ENCODE data around the gene DPP6. TPM values are rescaled to one million over a fixed set of nuclear protein-coding genes. Genes with fewer than 3 reads are reported as not detected.

The DPP6 gene
- total RNA-seq, 1 donor from 2014 or later = not detected

DNA sequence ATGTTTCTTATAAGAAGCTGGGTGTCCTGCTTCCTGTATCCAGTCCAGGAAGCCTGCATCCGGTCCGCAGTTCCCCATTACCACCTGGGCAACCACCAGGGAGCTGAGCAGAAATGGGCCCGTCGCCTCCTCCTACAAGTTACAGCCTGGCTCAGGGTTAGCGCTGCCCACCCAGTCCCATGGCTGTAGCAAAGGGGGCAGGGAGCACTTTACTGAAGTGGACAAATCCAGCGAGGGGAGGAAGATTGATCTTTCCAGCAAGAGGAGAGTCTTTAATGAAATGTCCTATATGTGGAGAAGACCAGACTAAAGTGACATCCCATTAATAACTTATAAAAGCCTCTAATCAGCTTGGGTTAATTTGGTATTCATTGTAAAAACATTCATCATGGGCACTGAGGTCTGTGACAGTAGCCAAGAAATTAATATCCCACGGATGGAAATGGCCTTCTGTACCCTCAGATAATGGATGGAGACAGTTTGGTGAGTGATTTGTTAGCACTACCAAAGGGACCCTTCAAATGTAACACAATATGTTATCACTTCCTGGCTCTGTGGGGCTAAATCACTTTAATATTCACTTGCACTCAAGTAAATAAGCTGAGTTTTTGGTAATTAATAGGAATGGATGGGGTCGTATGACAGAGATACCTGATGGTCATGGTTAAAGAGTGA is 627.3 kb downstream of the DPP6 start:
- Mint-ChIP-seq H3K9me3 (no peaks in the 10 kb centered on the region), H3K27me3 (no peaks in the 10 kb centered on the region), H3K4me1 (no peaks in the 10 kb centered on the region), H3K27ac (no peak overlapping the region), H3K36me3 (ENCODE audit: low read depth) (no peaks in the 10 kb centered on the region), H3K4me3 (no peak overlapping the region)
- intact Hi-C loops (cut with micrococcal nuclease) = no loop called here
- TF ChIP-seq, protein P1, sequence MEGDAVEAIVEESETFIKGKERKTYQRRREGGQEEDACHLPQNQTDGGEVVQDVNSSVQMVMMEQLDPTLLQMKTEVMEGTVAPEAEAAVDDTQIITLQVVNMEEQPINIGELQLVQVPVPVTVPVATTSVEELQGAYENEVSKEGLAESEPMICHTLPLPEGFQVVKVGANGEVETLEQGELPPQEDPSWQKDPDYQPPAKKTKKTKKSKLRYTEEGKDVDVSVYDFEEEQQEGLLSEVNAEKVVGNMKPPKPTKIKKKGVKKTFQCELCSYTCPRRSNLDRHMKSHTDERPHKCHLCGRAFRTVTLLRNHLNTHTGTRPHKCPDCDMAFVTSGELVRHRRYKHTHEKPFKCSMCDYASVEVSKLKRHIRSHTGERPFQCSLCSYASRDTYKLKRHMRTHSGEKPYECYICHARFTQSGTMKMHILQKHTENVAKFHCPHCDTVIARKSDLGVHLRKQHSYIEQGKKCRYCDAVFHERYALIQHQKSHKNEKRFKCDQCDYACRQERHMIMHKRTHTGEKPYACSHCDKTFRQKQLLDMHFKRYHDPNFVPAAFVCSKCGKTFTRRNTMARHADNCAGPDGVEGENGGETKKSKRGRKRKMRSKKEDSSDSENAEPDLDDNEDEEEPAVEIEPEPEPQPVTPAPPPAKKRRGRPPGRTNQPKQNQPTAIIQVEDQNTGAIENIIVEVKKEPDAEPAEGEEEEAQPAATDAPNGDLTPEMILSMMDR (IDR thresholded peaks at IDR 0.05) = no peak
- CTCF ChIA-PET = no interaction called here
- DNase-seq = no peak
- ATAC-seq (ENCODE audit: low read depth) = no peak
- POLR2A ChIA-PET = no interaction called here

DNA sequence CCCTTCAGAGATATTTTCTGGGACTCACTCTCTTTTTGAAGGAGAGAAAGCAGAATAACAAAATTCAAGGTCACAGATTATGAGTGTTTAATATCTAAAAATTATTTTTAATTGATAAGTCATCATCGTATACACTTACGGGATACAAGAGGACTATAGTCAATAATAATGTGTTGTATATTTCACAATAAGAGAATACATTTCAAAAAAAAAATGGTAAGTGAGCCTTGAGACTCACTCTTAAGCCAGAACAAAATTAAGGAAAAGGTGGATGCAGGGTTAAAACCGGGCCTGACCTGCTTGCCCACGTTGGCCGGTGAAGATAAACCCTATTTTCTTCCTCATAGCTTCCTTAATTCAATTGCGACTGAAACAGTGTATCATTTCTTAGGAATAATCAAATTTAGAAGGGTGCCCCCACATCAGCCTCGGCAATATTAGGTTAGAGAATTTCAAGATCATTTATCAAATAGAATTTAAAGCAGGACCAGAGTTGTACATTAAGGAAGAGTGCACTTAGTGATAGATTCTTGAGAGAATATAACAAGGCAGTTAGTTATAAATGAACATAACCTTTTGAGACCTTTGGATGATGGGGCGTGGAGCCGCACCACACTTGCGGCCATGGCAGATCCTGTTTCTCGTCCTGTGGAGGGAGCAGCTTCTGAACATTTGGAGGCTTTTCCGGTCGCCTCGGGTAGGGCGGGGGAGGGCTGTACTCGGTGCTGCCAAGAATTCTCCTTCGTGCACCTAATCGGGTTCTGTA is 628.9 kb downstream of the DPP6 start:
- POLR2A ChIA-PET = no interaction called here

DNA sequence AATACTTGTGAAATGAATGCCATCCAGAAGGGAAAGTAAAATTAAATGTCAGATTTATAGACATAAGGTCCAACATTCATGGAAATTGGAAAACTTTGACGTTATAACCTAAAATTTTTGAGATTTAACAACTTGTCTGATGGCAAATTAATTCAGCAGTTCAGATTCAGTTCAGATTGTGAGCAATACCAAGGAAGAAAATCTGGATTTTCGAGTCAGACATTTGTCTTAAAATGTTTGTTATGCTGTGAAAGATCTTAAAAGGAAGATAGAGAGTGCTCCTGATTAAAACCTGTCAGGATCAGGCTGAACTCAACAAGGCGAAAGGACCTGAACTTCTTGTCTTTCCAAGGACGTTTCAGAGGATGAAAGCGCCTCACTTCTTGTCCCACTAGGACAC is 629.8 kb downstream of the DPP6 start:
- H3K4me3 Mint-ChIP-seq = no peak overlapping the region
- no peaks in the 10 kb centered on the region for H3K9me3 Mint-ChIP-seq
- DNase-seq = no peak
- H3K36me3 Mint-ChIP-seq (ENCODE audit: low read depth) = no peaks in the 10 kb centered on the region
- intact Hi-C loops (cut with micrococcal nuclease) = no loop called here
- ATAC-seq (ENCODE audit: low read depth) = no peak
- TF ChIP-seq, protein P1 (IDR thresholded peaks at IDR 0.05) = no peak
- no peaks in the 10 kb centered on the region for H3K27me3 Mint-ChIP-seq
- CTCF ChIA-PET = no interaction called here
- POLR2A ChIA-PET = no interaction called here
- no peaks in the 10 kb centered on the region for H3K4me1 Mint-ChIP-seq
- H3K27ac Mint-ChIP-seq = no peak overlapping the region

More for the DNA sequence above, 628.9 kb downstream of the DPP6 start:
- no peaks in the 10 kb centered on the region for H3K9me3 Mint-ChIP-seq
- TF ChIP-seq, protein P1 (IDR thresholded peaks at IDR 0.05) = no peak
- H3K27me3 Mint-ChIP-seq = no peaks in the 10 kb centered on the region
- no peak for DNase-seq
- H3K4me1 Mint-ChIP-seq = no peaks in the 10 kb centered on the region
- ATAC-seq (ENCODE audit: low read depth) = no peak
- intact Hi-C loops (cut with micrococcal nuclease) = no loop called here
- no peaks in the 10 kb centered on the region for H3K36me3 Mint-ChIP-seq (ENCODE audit: low read depth)
- CTCF ChIA-PET = no interaction called here
- H3K27ac Mint-ChIP-seq = no peak overlapping the region
- H3K4me3 Mint-ChIP-seq = no peak overlapping the region

DNA sequence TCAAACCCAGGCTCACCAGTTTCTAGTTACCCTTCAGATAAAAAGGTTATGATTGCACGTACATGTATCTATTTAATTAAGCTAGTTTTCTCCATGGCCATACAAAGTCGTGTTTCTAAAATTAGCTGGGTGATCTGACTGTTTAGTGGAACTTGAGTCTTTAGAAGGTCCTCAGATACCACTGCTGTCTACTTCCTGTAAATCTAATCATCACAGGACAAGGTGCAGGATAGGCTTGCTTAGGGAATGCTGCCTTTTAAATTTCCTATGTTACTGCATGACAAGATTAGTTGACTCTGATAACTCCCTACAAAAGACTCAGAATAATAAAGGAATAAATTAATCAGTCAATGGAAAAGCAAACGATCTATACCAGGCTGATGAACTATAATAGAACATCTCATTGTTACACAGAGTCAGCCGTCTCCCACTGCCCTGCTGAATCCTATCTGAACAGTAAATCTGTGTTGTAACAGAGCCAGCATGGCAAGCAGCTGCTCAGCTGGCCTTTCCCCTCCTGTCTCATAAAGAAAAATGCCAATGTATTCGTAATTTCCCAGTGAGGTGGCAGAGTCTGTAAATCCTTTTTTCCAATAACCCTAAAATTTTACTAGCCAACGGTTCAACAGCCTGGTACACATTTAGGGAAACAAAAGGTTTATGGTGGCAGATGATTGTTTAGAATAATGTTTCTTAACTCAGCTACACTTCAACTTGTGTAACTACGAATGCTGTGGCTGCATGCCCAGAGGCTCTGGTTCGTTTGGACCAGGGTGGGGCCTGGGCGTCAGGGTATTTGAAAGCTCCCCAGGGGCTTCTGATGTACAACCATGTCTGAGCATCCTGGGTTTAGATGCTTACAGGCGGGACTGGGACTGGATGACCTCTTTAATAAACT is 632.7 kb downstream of the DPP6 start:
- Mint-ChIP-seq H3K9me3 (no peaks in the 10 kb centered on the region), H3K4me3 (no peak overlapping the region), H3K4me1 (no peaks in the 10 kb centered on the region), H3K36me3 (ENCODE audit: low read depth) (no peaks in the 10 kb centered on the region), H3K27ac (no peak overlapping the region), H3K27me3 (no peaks in the 10 kb centered on the region)
- ATAC-seq (ENCODE audit: low read depth) = no peak
- intact Hi-C loops (cut with micrococcal nuclease) = no loop called here
- TF ChIP-seq, protein P1 (IDR thresholded peaks at IDR 0.05) = no peak
- POLR2A ChIA-PET = no interaction called here
- no peak for DNase-seq
- CTCF ChIA-PET = no interaction called here

DNA sequence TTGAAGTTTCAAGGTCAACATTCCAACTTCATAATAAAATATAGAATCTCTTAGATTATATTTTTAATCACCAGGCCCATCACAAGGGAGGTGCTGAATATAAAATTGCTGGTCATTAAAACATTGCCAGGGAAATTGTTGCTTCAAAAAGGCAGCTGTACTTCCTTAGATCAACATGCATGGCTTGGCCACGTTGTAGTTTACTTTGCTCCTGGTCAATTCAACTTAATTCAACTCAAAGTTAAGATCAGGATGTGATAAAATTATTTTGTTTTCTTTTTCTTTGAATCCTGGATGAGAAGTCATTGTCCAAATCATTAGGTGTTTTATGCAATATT is 633.3 kb downstream of the DPP6 start:
- intact Hi-C loops (cut with micrococcal nuclease) = no loop called here
- Mint-ChIP-seq H3K4me3 (no peak overlapping the region), H3K27ac (no peak overlapping the region), H3K4me1 (no peaks in the 10 kb centered on the region), H3K9me3 (no peaks in the 10 kb centered on the region), H3K27me3 (no peaks in the 10 kb centered on the region), H3K36me3 (ENCODE audit: low read depth) (no peaks in the 10 kb centered on the region)
- TF ChIP-seq, protein P1 (IDR thresholded peaks at IDR 0.05) = no peak
- ChIA-PET CTCF (no interaction called here), POLR2A (no interaction called here)
- ATAC-seq (ENCODE audit: low read depth) = no peak
- no peak for DNase-seq

Data from activated B cell treated with CpG ODN at 0.5 μM for 24 hours (primary cell).